ENCODE results near the gene WDR6. TPM values are rescaled to one million over a fixed set of nuclear protein-coding genes. Genes with fewer than 3 reads are reported as not detected.

Gene WDR6
- total RNA-seq, 1 experiment from 2014 or later: 213 TPM

GRCh38 chr3:48989796-48990635 lies 17.2 kb upstream of the WDR6 start, which contains the start of gene P4HTM (continued):
- TF ChIP-seq ARID4B (CRISPR knock-in tag; IDR thresholded peaks at IDR 0.05; ENCODE audit: borderline replicate concordance): no peak
- TF ChIP-seq, protein P1, sequence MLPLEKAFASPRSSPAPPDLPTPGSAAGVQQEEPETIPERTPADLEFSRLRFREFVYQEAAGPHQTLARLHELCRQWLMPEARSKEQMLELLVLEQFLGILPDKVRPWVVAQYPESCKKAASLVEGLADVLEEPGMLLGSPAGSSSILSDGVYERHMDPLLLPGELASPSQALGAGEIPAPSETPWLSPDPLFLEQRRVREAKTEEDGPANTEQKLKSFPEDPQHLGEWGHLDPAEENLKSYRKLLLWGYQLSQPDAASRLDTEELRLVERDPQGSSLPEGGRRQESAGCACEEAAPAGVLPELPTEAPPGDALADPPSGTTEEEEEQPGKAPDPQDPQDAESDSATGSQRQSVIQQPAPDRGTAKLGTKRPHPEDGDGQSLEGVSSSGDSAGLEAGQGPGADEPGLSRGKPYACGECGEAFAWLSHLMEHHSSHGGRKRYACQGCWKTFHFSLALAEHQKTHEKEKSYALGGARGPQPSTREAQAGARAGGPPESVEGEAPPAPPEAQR (CRISPR knock-in tag; IDR thresholded peaks at IDR 0.05): no peak
- TF ChIP-seq ZNF232 (CRISPR knock-in tag; IDR thresholded peaks at IDR 0.05): no peak
- TF ChIP-seq ZNF532 (CRISPR knock-in tag; IDR thresholded peaks at IDR 0.05; ENCODE audit: borderline replicate concordance): no peak
- no peak for TF ChIP-seq ATF2 (CRISPR knock-in tag; IDR thresholded peaks at IDR 0.05; ENCODE audit: borderline replicate concordance, low read depth)
- no peak for TF ChIP-seq ZNF416 (CRISPR knock-in tag; IDR thresholded peaks at IDR 0.05)
- TF ChIP-seq NR3C1 (CRISPR knock-in tag; conservative IDR thresholded peaks at IDR 0.05; ENCODE audit: low read depth): no peak
- TF ChIP-seq HMGA2 (CRISPR knock-in tag; IDR thresholded peaks at IDR 0.05): no peak
- no peak for TF ChIP-seq SOX15 (CRISPR knock-in tag; IDR thresholded peaks at IDR 0.05)
- TF ChIP-seq ZNF219 (CRISPR knock-in tag; IDR thresholded peaks at IDR 0.05; ENCODE audit: borderline replicate concordance): no peak
- TF ChIP-seq, protein P2, sequence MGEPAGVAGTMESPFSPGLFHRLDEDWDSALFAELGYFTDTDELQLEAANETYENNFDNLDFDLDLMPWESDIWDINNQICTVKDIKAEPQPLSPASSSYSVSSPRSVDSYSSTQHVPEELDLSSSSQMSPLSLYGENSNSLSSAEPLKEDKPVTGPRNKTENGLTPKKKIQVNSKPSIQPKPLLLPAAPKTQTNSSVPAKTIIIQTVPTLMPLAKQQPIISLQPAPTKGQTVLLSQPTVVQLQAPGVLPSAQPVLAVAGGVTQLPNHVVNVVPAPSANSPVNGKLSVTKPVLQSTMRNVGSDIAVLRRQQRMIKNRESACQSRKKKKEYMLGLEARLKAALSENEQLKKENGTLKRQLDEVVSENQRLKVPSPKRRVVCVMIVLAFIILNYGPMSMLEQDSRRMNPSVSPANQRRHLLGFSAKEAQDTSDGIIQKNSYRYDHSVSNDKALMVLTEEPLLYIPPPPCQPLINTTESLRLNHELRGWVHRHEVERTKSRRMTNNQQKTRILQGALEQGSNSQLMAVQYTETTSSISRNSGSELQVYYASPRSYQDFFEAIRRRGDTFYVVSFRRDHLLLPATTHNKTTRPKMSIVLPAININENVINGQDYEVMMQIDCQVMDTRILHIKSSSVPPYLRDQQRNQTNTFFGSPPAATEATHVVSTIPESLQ (CRISPR knock-in tag; IDR thresholded peaks at IDR 0.05): no peak
- TF ChIP-seq ZNF423 (CRISPR knock-in tag; IDR thresholded peaks at IDR 0.05): no peak
- no peak for TF ChIP-seq ZNF317 (CRISPR knock-in tag; IDR thresholded peaks at IDR 0.05; ENCODE audit: borderline replicate concordance, low read depth)
- TF ChIP-seq, protein P3, sequence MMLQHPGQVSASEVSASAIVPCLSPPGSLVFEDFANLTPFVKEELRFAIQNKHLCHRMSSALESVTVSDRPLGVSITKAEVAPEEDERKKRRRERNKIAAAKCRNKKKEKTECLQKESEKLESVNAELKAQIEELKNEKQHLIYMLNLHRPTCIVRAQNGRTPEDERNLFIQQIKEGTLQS (CRISPR knock-in tag; conservative IDR thresholded peaks at IDR 0.05): no peak; the same call in 1 of the 2 replicates
- TF ChIP-seq ATF1 (CRISPR knock-in tag; IDR thresholded peaks at IDR 0.05): no peak
- no peak for TF ChIP-seq SMAD4 (CRISPR knock-in tag; IDR thresholded peaks at IDR 0.05)
- TF ChIP-seq, protein P4, sequence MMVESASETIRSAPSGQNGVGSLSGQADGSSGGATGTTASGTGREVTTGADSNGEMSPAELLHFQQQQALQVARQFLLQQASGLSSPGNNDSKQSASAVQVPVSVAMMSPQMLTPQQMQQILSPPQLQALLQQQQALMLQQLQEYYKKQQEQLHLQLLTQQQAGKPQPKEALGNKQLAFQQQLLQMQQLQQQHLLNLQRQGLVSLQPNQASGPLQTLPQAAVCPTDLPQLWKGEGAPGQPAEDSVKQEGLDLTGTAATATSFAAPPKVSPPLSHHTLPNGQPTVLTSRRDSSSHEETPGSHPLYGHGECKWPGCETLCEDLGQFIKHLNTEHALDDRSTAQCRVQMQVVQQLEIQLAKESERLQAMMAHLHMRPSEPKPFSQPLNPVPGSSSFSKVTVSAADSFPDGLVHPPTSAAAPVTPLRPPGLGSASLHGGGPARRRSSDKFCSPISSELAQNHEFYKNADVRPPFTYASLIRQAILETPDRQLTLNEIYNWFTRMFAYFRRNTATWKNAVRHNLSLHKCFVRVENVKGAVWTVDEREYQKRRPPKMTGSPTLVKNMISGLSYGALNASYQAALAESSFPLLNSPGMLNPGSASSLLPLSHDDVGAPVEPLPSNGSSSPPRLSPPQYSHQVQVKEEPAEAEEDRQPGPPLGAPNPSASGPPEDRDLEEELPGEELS (CRISPR knock-in tag; IDR thresholded peaks at IDR 0.05): peak; percentile 55; the same call in 1 of the 2 replicates
- no peak for TF ChIP-seq ZNF396 (CRISPR knock-in tag; IDR thresholded peaks at IDR 0.05; ENCODE audit: borderline replicate concordance)
- TF ChIP-seq, protein P5, sequence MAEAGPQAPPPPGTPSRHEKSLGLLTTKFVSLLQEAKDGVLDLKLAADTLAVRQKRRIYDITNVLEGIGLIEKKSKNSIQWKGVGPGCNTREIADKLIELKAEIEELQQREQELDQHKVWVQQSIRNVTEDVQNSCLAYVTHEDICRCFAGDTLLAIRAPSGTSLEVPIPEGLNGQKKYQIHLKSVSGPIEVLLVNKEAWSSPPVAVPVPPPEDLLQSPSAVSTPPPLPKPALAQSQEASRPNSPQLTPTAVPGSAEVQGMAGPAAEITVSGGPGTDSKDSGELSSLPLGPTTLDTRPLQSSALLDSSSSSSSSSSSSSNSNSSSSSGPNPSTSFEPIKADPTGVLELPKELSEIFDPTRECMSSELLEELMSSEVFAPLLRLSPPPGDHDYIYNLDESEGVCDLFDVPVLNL (CRISPR knock-in tag; IDR thresholded peaks at IDR 0.05; ENCODE audit: borderline replicate concordance, low read depth): peak; percentile 42; the same call in 1 of the 2 replicates
- no peak for TF ChIP-seq CREM (CRISPR knock-in tag; IDR thresholded peaks at IDR 0.05)
